Uterus (tissue), 2 donors: ENCODE measurements around the gene MLF2.

Source experiments
- CTCF ChIP-seq, 4 experiments: fragments of 200-600 bp in 2 of 4; fragments of 450-650 bp in 2 of 4; sonication (generic) in 2 of 4; IDR thresholded peaks; one replicate each; pipeline ENCODE4 v1.5.1; 2016 to 2019; ENCODE audit warnings: antibody characterized with exemption in 4 of 4, mild to moderate bottlenecking in 2 of 4, moderate library complexity in 1 of 4
- POLR2A ChIP-seq, 2 donors: fragments of 450-650 bp; IDR thresholded peaks; one replicate each; pipeline ENCODE4 v1.6.1; 2016; ENCODE audit warnings: antibody characterized with exemption in 2 of 2, mild to moderate bottlenecking in 1 of 2, moderate library complexity in 1 of 2

- TF ChIP-seq POLR2A (IDR thresholded peaks at IDR 0.05) (no peak), CTCF (IDR thresholded peaks at IDR 0.05) (no peak)
Measured at GRCh38 chr12:6758506-6759095, 5.7 kb upstream of the MLF2 start.
